ENCODE results near the gene FCRLA. TPM values are rescaled to one million over a fixed set of nuclear protein-coding genes. Genes with fewer than 3 reads are reported as not detected.

FCRLA gene
- total RNA-seq, 1 experiment from 2014 or later: not detected

Other genes starting within 250 kb of the FCRLA start
- gene FCGR2A, start 201.8 kb upstream of the FCRLA start, total RNA-seq (2014; rRNA removed; shearing (Covaris generic)): 0.07 TPM in 1 of 2 replicates, not detected in the other
- 0.06 and 1.1 TPM in 2 replicates for gene HSPA6, start 182.7 kb upstream of the FCRLA start, total RNA-seq (2014; rRNA removed; shearing (Covaris generic))
- gene FCGR3A, start 157.4 kb upstream of the FCRLA start, total RNA-seq (2014; rRNA removed; shearing (Covaris generic)): not detected in 2 replicates
- gene FCGR3B, start 76.1 kb upstream of the FCRLA start, total RNA-seq (2014; rRNA removed; shearing (Covaris generic)): not detected in 2 replicates
- not detected in 2 replicates for gene FCGR2B, start 44.1 kb upstream of the FCRLA start, total RNA-seq (2014; rRNA removed; shearing (Covaris generic))
- gene FCRLB, start 14.3 kb downstream of the FCRLA start, total RNA-seq (2014; rRNA removed; shearing (Covaris generic)): 1.5 and 2.7 TPM in 2 replicates
- gene DUSP12, start 42.6 kb downstream of the FCRLA start, total RNA-seq (2014; rRNA removed; shearing (Covaris generic)): 42.4 and 69.1 TPM in 2 replicates
- gene ATF6, start 59.1 kb downstream of the FCRLA start, total RNA-seq (2014; rRNA removed; shearing (Covaris generic)): 12.9 and 15.2 TPM in 2 replicates